Effector memory CD4-positive, alpha-beta T cell (primary cell): ENCODE measurements around the gene SFSWAP.

Experiments used
- DNase-seq, 3 donors: peaks; one replicate each; pipeline ENCODE4 v3.0.0-alpha.2; 2020
- H3K27ac ChIP-seq: 2 replicates; pipeline ENCODE4 v1.7.0; 2013; ENCODE audit warnings: mild to moderate bottlenecking, low read length, moderate library complexity; ENCODE audit not compliant: insufficient read depth, poor library complexity, severe bottlenecking
- H3K27me3 ChIP-seq: replicated peaks from 2 replicates; pipeline ENCODE4 v1.7.0; 2013; ENCODE audit warnings: mild to moderate bottlenecking, low read length; ENCODE audit not compliant: insufficient read depth, control insufficient read depth, poor library complexity, severe bottlenecking
- H3K36me3 ChIP-seq: 2 replicates; pipeline ENCODE4 v1.7.0; 2013; ENCODE audit warnings: mild to moderate bottlenecking, low read length, moderate library complexity; ENCODE audit not compliant: control insufficient read depth, insufficient read depth
- H3K4me1 ChIP-seq: 2 replicates; pipeline ENCODE4 v1.7.0; 2013; ENCODE audit warnings: low read length, mild to moderate bottlenecking; ENCODE audit not compliant: control insufficient read depth, insufficient read depth, poor library complexity, severe bottlenecking
- H3K4me3 ChIP-seq: 2 replicates; pipeline ENCODE4 v1.7.0; 2013; ENCODE audit warnings: low read length, low read depth, mild to moderate bottlenecking; ENCODE audit not compliant: insufficient read depth, poor library complexity, severe bottlenecking
- H3K9me3 ChIP-seq: 2 replicates; pipeline ENCODE4 v1.7.0; 2013; ENCODE audit warnings: mild to moderate bottlenecking, low read length, moderate library complexity; ENCODE audit not compliant: control insufficient read depth

SFSWAP gene

DNA sequence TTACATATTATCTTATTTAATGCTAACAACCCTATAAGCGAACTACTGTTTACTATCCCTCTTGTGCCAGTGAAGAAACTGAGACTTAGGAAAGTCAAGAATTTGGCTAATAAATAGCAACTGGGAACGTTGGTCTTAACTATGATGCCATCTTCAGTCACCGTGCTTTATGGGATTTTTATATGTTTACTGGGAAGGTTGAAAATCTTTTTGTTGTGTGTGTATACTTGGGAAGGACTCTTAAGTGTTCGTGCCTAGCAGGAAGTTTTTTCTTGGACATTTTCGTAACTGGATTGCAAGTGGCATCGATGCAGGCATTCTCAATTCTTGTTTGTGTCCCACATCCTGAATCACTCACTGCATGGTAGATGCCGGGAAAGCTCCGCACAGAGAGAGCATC is 9.4 kb downstream of the SFSWAP start:
- no peak overlapping the region for H3K4me3 ChIP-seq
- no peak overlapping the region for H3K27ac ChIP-seq
- no peak for DNase-seq
- H3K36me3 ChIP-seq, result peaks cover 86% of the 10 kb centered on the region
- H3K27me3 ChIP-seq, result no peaks in the 10 kb centered on the region
- no peaks in the 10 kb centered on the region for H3K9me3 ChIP-seq
- no peaks in the 10 kb centered on the region for H3K4me1 ChIP-seq

DNA sequence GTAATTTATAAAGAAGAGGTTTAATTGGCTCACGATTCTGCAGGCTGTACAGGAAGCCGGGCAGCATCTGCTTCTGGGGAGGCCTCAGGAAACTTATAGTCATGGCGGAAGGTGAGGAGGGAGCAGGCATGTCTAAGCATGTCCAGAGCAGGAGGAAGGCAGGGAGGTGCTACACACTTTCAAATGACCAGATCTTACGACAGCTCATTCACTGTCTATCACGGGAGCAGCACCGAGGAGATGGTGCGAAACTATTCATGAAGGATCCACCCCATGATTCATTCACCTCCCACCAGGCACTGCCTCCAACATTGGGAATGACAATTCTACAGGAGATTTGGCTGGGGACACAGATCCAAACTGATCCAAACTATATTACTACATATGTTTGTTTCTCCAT is 10.0 kb downstream of the SFSWAP start:
- no peak for DNase-seq
- H3K36me3 ChIP-seq, result peaks cover 81% of the 10 kb centered on the region
- no peaks in the 10 kb centered on the region for H3K4me1 ChIP-seq
- H3K27me3 ChIP-seq, result no peaks in the 10 kb centered on the region
- no peak overlapping the region for H3K27ac ChIP-seq
- H3K9me3 ChIP-seq, result no peaks in the 10 kb centered on the region
- H3K4me3 ChIP-seq, result no peak overlapping the region

DNA sequence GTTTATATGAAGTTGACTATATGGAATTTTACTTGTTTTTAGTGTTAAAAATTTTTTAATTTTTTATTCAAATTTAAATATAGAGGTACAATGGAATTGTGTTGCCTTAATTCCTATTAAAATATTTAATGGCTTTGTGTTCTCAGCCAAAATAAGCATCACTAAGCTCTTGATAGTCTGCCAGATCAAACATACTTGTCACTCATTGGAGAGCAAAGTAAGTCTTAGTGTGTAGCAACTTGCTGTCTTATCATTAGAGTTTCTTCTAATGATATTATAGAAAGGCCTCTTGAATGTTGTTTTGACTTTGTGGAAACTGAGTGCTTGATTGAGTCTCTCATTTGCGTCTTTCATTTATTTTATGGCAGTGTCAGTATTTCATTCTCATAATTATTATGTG is 10.7 kb downstream of the SFSWAP start:
- H3K27me3 ChIP-seq, result no peaks in the 10 kb centered on the region
- H3K9me3 ChIP-seq, result no peaks in the 10 kb centered on the region
- no peak overlapping the region for H3K27ac ChIP-seq
- H3K4me3 ChIP-seq, result no peak overlapping the region
- no peaks in the 10 kb centered on the region for H3K4me1 ChIP-seq
- H3K36me3 ChIP-seq, result peaks cover 81% of the 10 kb centered on the region
- DNase-seq, result no peak

DNA sequence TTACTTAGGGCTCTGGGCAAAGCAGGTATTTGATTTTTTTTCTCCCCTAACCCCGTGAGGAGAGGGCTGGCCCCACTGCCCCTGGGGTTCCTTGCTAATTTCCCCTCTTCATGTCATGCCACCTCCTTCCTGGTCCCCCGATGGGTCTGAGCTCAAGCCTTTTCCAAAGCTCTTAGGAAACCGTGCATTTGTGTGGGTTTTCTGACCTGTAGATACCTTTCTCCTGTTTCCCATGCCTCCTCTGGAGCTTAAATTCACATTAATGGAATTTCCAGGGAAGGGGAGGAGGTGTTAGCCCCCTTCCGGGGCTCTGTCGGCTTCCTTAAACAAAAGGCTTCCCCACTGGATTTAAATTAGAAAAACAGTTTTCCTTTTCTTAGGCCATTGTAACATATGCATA is 12.6 kb downstream of the SFSWAP start:
- no peaks in the 10 kb centered on the region for H3K27me3 ChIP-seq
- no peaks in the 10 kb centered on the region for H3K9me3 ChIP-seq
- H3K27ac ChIP-seq, result no peak overlapping the region
- no peaks in the 10 kb centered on the region for H3K4me1 ChIP-seq
- DNase-seq, result no peak
- peaks cover 84% of the 10 kb centered on the region for H3K36me3 ChIP-seq
- no peak overlapping the region for H3K4me3 ChIP-seq

DNA sequence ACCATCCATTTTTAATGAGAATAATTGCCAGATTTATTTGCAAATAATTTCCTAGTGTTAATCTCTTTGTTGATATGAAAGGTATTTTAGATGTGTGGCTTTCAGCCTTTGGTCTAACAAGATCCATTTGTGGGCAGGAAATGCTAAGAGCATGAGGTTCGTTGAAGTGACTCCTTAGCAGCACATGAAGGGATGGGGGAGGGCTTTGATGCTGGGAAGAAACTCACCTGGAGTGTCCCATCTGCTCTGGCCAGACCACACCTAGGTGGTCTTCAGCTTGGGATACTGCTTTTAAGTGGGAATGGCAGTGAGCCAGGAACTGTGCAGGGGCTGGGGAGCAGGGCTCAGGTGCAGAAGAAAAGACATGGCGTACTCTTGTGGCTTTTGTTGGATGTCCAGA is 13.6 kb downstream of the SFSWAP start:
- no peak for DNase-seq
- Histone ChIP-seq H3K4me1 (no peaks in the 10 kb centered on the region), H3K36me3 (peaks cover 84% of the 10 kb centered on the region), H3K9me3 (no peaks in the 10 kb centered on the region), H3K4me3 (no peak overlapping the region), H3K27ac (no peak overlapping the region), H3K27me3 (no peaks in the 10 kb centered on the region)

DNA sequence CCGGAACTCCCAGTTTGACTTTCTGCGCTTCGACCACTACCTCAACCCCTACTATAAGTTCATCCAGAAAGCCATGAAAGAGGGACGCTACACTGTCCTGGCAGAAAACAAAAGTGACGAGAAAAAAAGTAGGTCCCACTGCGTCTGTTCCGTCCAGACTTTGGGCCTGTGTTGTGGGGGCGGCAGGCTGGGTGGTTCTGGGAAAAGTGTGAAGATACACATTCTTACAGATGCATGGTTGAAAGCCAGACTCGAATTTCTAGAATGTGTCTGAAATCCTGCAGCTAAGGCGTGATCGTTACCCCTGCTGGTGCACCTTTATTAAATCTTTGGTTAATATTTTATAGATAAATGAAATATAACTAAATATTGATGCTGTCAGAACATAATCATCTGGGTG is 14.6 kb downstream of the SFSWAP start:
- no peak overlapping the region for H3K27ac ChIP-seq
- H3K36me3 ChIP-seq, result peaks cover 84% of the 10 kb centered on the region

DNA sequence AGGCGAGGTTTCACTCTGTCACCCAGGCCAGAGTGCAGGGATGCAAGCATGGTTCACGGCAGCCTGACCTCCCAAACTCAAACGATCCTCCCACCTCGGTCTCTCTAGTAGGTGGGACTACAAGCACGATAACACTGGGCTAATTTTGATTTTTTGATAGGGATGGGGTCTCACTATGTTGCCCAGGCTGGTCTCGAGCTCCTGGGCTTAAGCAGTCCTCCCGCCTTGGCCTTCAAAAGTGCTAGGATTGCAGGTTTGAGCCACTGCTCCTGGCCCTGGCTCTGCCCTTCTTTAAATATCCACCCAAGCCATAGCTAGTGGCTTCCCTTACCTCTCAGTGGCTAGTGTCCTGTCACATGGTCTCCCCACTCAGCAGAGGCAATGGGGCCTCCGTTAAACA is 17.8 kb downstream of the SFSWAP start:
- Histone ChIP-seq H3K27me3 (no peaks in the 10 kb centered on the region), H3K4me1 (no peaks in the 10 kb centered on the region), H3K9me3 (no peaks in the 10 kb centered on the region), H3K27ac (no peak overlapping the region), H3K4me3 (no peak overlapping the region), H3K36me3 (peaks cover 89% of the 10 kb centered on the region)
- no peak for DNase-seq

More for the DNA sequence above, 14.6 kb downstream of the SFSWAP start:
- H3K4me1 ChIP-seq, result no peaks in the 10 kb centered on the region
- H3K4me3 ChIP-seq, result no peak overlapping the region
- H3K27me3 ChIP-seq, result no peaks in the 10 kb centered on the region
- no peaks in the 10 kb centered on the region for H3K9me3 ChIP-seq
- DNase-seq, result no peak

DNA sequence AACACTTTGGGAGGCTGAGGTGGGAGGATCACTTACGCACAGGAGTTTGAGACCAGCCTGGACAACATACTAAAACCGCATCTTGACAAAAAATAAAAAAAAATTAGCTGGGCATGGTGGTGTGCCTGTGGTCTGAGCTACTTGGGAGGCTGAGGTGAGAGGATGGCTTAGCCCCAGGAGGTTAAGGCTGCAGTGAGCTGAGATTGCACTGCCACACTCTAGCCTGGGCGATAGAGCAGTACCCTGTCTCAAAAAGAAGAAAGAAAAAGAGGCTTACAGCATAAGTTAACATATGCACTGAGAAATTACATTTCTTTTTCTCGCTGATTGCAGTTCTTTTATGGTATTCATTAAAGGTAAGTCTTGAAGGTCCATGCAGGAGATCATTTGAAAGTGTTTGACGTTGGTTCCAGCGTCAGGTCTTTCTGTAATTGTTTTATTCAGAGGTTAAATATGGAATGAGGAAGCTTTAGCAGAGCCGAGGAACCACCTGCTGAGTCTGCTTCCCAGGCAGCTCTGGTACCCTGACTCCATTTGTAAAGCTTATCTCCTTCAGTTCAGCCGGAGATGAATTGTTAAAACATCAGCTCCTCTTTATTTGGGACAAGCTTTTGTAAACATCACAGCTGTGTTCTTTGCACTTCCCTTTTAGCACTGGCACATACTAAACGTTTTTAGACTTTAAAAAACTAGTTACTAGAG is 18.5 kb downstream of the SFSWAP start:
- Histone ChIP-seq H3K9me3 (no peaks in the 10 kb centered on the region), H3K36me3 (peaks cover 90% of the 10 kb centered on the region), H3K4me1 (no peaks in the 10 kb centered on the region), H3K4me3 (no peak overlapping the region), H3K27me3 (no peaks in the 10 kb centered on the region), H3K27ac (no peak overlapping the region)
- no peak for DNase-seq

DNA sequence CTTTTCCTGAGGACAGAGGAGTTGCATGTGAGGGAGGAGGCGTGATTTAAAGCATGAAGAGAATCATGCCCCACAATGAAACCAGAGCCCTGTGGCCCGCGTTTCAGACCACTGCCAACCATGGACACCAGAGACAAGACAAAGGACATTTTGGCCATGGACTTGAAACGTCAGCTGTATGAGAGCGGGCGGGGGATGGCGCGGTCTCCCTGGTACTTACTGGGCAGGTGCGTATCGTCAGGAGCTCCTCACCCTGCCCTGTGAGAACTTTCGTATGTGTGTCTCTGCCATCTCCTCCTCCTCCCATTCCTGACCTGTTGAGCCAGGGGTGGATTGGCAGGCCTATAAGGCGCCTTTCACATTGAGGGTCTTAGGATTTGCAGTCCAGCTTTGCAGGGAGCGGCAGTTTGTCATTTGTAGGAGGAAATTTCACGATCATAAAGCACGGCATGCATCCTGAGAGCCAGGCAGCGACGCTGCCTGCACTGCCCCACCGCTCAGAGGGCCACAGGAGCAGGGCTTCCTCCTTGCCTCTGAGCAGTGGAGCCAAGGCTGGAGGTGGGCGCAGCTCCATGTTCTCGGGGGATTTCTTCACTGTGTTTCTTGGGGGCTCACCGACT is 22.2 kb downstream of the SFSWAP start:
- no peaks in the 10 kb centered on the region for H3K9me3 ChIP-seq
- no peaks in the 10 kb centered on the region for H3K27me3 ChIP-seq
- no peak overlapping the region for H3K27ac ChIP-seq
- H3K4me1 ChIP-seq, result no peaks in the 10 kb centered on the region
- no peak overlapping the region for H3K4me3 ChIP-seq
- H3K36me3 ChIP-seq, result peaks cover 74% of the 10 kb centered on the region
- no peak for DNase-seq

DNA sequence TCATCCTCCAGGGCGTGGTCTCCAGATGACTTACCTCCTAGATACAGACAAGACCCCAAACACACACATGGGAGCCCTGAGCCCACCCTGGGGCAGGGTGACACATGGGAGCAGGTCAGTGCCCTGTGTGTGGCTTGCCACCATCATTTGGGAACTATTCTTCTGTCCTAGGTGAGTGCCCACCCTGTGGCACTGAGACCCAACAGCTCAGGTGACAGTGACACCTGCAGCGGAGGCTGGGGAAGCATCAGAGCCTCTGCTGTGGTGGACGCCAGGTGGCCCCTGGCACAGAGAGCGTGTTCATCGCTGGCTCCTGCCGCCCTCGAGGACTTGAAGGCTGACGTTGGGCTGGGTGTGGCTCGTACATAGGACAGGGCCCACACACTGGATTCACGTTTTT is 23.0 kb downstream of the SFSWAP start:
- peaks cover 66% of the 10 kb centered on the region for H3K36me3 ChIP-seq

More for the DNA sequence above, 23.0 kb downstream of the SFSWAP start:
- Histone ChIP-seq H3K27me3 (no peaks in the 10 kb centered on the region), H3K4me1 (no peaks in the 10 kb centered on the region), H3K4me3 (no peak overlapping the region), H3K9me3 (no peaks in the 10 kb centered on the region), H3K27ac (no peak overlapping the region)
- no peak for DNase-seq
